Measurements from ENCODE around the gene PRKN.

Gene PRKN

DNA sequence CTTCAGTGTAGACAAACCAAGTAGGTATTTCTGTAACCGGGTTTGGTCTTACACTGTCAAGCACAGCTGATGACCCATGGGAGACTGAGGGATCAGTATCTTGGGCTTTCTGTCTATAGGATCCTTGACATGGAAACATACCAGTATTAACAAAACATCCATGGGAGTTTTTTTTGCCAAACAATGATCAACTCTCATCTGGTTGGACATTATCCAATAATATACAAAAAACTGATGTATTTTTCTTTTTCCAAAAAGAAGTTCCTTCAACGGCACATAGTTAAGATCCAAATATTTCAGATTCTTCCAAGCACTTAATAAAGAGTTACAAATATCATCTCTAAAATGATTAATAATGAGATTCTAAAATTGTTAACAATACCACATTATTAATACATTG lies 459.9 kb downstream of the PRKN start:
- Histone ChIP-seq H3K4me1 (ENCODE audit: insufficient read depth, low read length) (no peaks in the 10 kb centered on the region), H3K36me3 (ENCODE audit: insufficient read depth, low read length) (no peaks in the 10 kb centered on the region), H3K79me2 (ENCODE audit: insufficient read depth, low read length) (no peaks in the 10 kb centered on the region), H2AFZ (ENCODE audit: low read depth, low read length) (no peak overlapping the region), H3K9me3 (ENCODE audit: insufficient read depth, low read length, severe bottlenecking) (no peaks in the 10 kb centered on the region), H3K4me2 (ENCODE audit: insufficient read depth, low read length) (no peak overlapping the region), H3K9ac (ENCODE audit: low read depth, low read length) (no peak overlapping the region), H4K20me1 (ENCODE audit: insufficient read depth, low read length) (no peaks in the 10 kb centered on the region), H3K27me3 (ENCODE audit: insufficient read depth, low read length, poor library complexity) (no peaks in the 10 kb centered on the region), H3K4me3 (ENCODE audit: low read depth in 1 of 2, low read length in 2 of 2) (no peak overlapping the region), H3K27ac (ENCODE audit: low read length) (no peak overlapping the region)
- ATAC-seq (ENCODE audit: insufficient read depth, low read depth), result no peak
- TF ChIP-seq, protein P1, sequence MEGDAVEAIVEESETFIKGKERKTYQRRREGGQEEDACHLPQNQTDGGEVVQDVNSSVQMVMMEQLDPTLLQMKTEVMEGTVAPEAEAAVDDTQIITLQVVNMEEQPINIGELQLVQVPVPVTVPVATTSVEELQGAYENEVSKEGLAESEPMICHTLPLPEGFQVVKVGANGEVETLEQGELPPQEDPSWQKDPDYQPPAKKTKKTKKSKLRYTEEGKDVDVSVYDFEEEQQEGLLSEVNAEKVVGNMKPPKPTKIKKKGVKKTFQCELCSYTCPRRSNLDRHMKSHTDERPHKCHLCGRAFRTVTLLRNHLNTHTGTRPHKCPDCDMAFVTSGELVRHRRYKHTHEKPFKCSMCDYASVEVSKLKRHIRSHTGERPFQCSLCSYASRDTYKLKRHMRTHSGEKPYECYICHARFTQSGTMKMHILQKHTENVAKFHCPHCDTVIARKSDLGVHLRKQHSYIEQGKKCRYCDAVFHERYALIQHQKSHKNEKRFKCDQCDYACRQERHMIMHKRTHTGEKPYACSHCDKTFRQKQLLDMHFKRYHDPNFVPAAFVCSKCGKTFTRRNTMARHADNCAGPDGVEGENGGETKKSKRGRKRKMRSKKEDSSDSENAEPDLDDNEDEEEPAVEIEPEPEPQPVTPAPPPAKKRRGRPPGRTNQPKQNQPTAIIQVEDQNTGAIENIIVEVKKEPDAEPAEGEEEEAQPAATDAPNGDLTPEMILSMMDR (IDR thresholded peaks at IDR 0.05; ENCODE audit: borderline replicate concordance, extremely low read depth, low read length, poor library complexity, severe bottlenecking), result no peak
- TF ChIP-seq EZH2 (IDR thresholded peaks at IDR 0.05; ENCODE audit: borderline replicate concordance, low read depth, low read length, severe bottlenecking), result no peak
- DNase-seq, result no peak

DNA sequence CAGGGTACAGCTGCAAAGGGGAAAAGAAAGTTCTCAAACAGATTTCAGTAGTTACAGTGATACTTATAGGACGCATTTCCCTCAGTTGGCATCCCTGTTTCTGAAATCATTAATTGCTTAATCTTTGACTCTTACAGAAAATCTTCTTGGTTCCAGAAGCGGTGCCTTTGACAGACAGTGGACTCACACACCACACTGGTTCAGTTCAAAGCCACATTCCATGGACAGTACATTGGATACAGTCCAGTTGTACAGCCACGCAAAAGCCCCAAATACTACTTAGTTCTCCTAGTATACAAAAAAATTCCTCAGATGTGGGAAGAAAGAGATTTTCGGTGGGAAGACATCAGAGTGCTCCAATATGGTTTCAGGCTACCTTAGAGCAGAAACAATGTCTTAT lies 460.4 kb downstream of the PRKN start:
- no peak for ATAC-seq (ENCODE audit: insufficient read depth, low read depth)
- DNase-seq, result no peak
- H3K4me2 ChIP-seq (ENCODE audit: insufficient read depth, low read length), result no peak overlapping the region
- no peaks in the 10 kb centered on the region for H4K20me1 ChIP-seq (ENCODE audit: insufficient read depth, low read length)
- H3K27ac ChIP-seq (ENCODE audit: low read length), result no peak overlapping the region
- no peaks in the 10 kb centered on the region for H3K36me3 ChIP-seq (ENCODE audit: insufficient read depth, low read length)
- TF ChIP-seq EZH2 (IDR thresholded peaks at IDR 0.05; ENCODE audit: borderline replicate concordance, low read depth, low read length, severe bottlenecking), result no peak
- TF ChIP-seq, protein P1 (IDR thresholded peaks at IDR 0.05; ENCODE audit: borderline replicate concordance, extremely low read depth, low read length, poor library complexity, severe bottlenecking), result no peak
- H3K9ac ChIP-seq (ENCODE audit: low read depth, low read length), result no peak overlapping the region
- H3K4me3 ChIP-seq (ENCODE audit: low read depth in 1 of 2, low read length in 2 of 2), result no peak overlapping the region
- H3K9me3 ChIP-seq (ENCODE audit: insufficient read depth, low read length, severe bottlenecking), result no peaks in the 10 kb centered on the region
- no peak overlapping the region for H2AFZ ChIP-seq (ENCODE audit: low read depth, low read length)
- no peaks in the 10 kb centered on the region for H3K4me1 ChIP-seq (ENCODE audit: insufficient read depth, low read length)
- H3K79me2 ChIP-seq (ENCODE audit: insufficient read depth, low read length), result no peaks in the 10 kb centered on the region
- no peaks in the 10 kb centered on the region for H3K27me3 ChIP-seq (ENCODE audit: insufficient read depth, low read length, poor library complexity)

DNA sequence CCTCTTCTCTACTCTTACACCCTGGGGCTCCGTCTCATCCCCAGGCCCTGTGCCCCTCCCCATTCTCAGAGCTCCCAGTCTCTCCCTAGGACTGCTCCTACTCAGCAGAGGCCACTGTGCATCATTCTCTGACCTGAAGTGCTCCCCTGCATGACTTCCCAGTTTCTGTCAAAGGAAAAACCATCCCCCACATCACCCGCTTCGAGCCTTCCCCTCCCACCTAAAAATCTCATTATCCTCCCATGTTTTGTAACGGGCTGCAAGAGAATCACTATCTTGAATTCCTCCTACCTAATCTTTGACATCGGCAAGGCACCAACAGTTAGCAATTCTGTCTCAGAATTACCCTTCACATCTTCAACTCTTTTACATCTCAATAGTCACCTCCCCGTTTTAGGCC lies 463.0 kb downstream of the PRKN start:
- Histone ChIP-seq H3K36me3 (ENCODE audit: insufficient read depth, low read length) (no peaks in the 10 kb centered on the region), H3K9ac (ENCODE audit: low read depth, low read length) (no peak overlapping the region), H3K27me3 (ENCODE audit: insufficient read depth, low read length, poor library complexity) (no peaks in the 10 kb centered on the region), H4K20me1 (ENCODE audit: insufficient read depth, low read length) (no peaks in the 10 kb centered on the region), H3K4me1 (ENCODE audit: insufficient read depth, low read length) (no peaks in the 10 kb centered on the region), H3K4me2 (ENCODE audit: insufficient read depth, low read length) (no peak overlapping the region), H2AFZ (ENCODE audit: low read depth, low read length) (no peak overlapping the region), H3K4me3 (ENCODE audit: low read depth in 1 of 2, low read length in 2 of 2) (no peak overlapping the region), H3K79me2 (ENCODE audit: insufficient read depth, low read length) (no peaks in the 10 kb centered on the region), H3K9me3 (ENCODE audit: insufficient read depth, low read length, severe bottlenecking) (no peaks in the 10 kb centered on the region), H3K27ac (ENCODE audit: low read length) (no peak overlapping the region)
- ATAC-seq (ENCODE audit: insufficient read depth, low read depth) (no peak), DNase-seq (no peak)
- TF ChIP-seq EZH2 (IDR thresholded peaks at IDR 0.05; ENCODE audit: borderline replicate concordance, low read depth, low read length, severe bottlenecking), result no peak
- TF ChIP-seq, protein P1 (IDR thresholded peaks at IDR 0.05; ENCODE audit: borderline replicate concordance, extremely low read depth, low read length, poor library complexity, severe bottlenecking), result no peak

Measured in DND-41 (cell line).